NT2/D1 (cell line): ENCODE results near the gene S1PR4.

Experiments
- YY1 ChIP-seq: IDR thresholded peaks from 2 replicates; pipeline ENCODE4 v1.6.1; 2011; ENCODE audit not compliant: insufficient read length, insufficient read depth
- ZNF274 ChIP-seq: IDR thresholded peaks from 2 replicates; pipeline ENCODE4 v1.6.1; 2011; ENCODE audit warnings: mild to moderate bottlenecking, low read depth, low read length

DNA sequence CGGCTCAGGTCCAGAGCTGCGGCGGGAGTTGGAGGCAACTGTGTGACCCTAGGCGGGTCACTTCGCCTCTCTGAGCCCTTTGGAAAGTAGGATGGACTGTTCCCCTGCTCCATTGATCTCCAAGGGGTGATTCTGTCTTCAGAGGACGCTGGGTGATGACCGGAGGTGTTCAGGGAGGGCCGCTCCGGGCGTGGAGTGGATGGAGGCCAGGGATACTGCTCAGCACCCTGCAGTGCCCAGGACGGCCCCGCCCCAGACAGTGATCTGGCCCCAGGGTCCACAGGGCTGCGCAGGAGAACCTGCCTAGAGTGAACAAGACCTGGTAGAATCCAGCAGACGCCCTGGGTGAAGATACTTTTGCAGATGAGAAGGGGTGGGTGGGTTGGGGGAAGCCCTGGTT is 14.1 kb downstream of the S1PR4 start:
- TF ChIP-seq YY1 (no peak), ZNF274 (no peak)
